ENCODE results near the gene MORN4.

Gene MORN4

GRCh38 chr10:97632949-97633884 is at the start of gene MORN4:
Gene MORN4 (minus strand): TSS chr10:97633500. CDS start chr10:97619653, 13,847 bp downstream.
- peak within 1 kb of the TSS; percentile 15 for H3K27ac ChIP-seq (ENCODE audit: low read length)
- no peaks in the 10 kb centered on the region for H3K9me3 ChIP-seq (ENCODE audit: control insufficient read depth, low read depth, low read length)
- H3K9ac ChIP-seq (ENCODE audit: low read length), result peak within 1 kb of the TSS; percentile 87
- no peaks in the 10 kb centered on the region for H3K4me1 ChIP-seq (ENCODE audit: control insufficient read depth, low read depth, low read length)
- no peaks in the 10 kb centered on the region for H3K36me3 ChIP-seq (ENCODE audit: control insufficient read depth, low read depth, low read length)
- H3K27me3 ChIP-seq (ENCODE audit: control insufficient read depth, insufficient read depth, low read length), result no peaks in the 10 kb centered on the region
- H3K4me3 ChIP-seq (ENCODE audit: low read length), result peak within 1 kb of the TSS; percentile 92

- no peaks in the 10 kb centered on the region for H3K27me3 ChIP-seq (ENCODE audit: control insufficient read depth, insufficient read depth, low read length)
- H3K9me3 ChIP-seq (ENCODE audit: control insufficient read depth, low read depth, low read length), result no peaks in the 10 kb centered on the region
- H3K36me3 ChIP-seq (ENCODE audit: control insufficient read depth, low read depth, low read length), result no peaks in the 10 kb centered on the region
- H3K4me3 ChIP-seq (ENCODE audit: low read length), result no peak overlapping the region
- no peak overlapping the region for H3K27ac ChIP-seq (ENCODE audit: low read length)
- no peaks in the 10 kb centered on the region for H3K4me1 ChIP-seq (ENCODE audit: control insufficient read depth, low read depth, low read length)
- H3K9ac ChIP-seq (ENCODE audit: low read length), result no peak overlapping the region
Measured at GRCh38 chr10:97682042-97682441, 48.7 kb upstream of the MORN4 start.

- peaks cover 16% of the 10 kb centered on the region for H3K36me3 ChIP-seq (ENCODE audit: control insufficient read depth, low read depth, low read length)
- no peak overlapping the region for H3K9ac ChIP-seq (ENCODE audit: low read length)
- no peaks in the 10 kb centered on the region for H3K4me1 ChIP-seq (ENCODE audit: control insufficient read depth, low read depth, low read length)
- no peak overlapping the region for H3K4me3 ChIP-seq (ENCODE audit: low read length)
- H3K27me3 ChIP-seq (ENCODE audit: control insufficient read depth, insufficient read depth, low read length), result no peaks in the 10 kb centered on the region
- no peak overlapping the region for H3K27ac ChIP-seq (ENCODE audit: low read length)
- no peaks in the 10 kb centered on the region for H3K9me3 ChIP-seq (ENCODE audit: control insufficient read depth, low read depth, low read length)
Measured at GRCh38 chr10:97679594-97679993, 46.3 kb upstream of the MORN4 start.

- H3K36me3 ChIP-seq (ENCODE audit: control insufficient read depth, low read depth, low read length), result peaks cover 30% of the 10 kb centered on the region
Measured at GRCh38 chr10:97676770-97677581, 43.7 kb upstream of the MORN4 start.

GRCh38 chr10:97675222-97675621 is 41.9 kb upstream of the MORN4 start:
- Histone ChIP-seq H3K9ac (ENCODE audit: low read length) (no peak overlapping the region), H3K4me1 (ENCODE audit: control insufficient read depth, low read depth, low read length) (no peaks in the 10 kb centered on the region), H3K27me3 (ENCODE audit: control insufficient read depth, insufficient read depth, low read length) (no peaks in the 10 kb centered on the region), H3K9me3 (ENCODE audit: control insufficient read depth, low read depth, low read length) (no peaks in the 10 kb centered on the region), H3K4me3 (ENCODE audit: low read length) (no peak overlapping the region), H3K36me3 (ENCODE audit: control insufficient read depth, low read depth, low read length) (peaks cover 30% of the 10 kb centered on the region), H3K27ac (ENCODE audit: low read length) (no peak overlapping the region)

More at GRCh38 chr10:97676770-97677581, 43.7 kb upstream of the MORN4 start:
- Histone ChIP-seq H3K9me3 (ENCODE audit: control insufficient read depth, low read depth, low read length) (no peaks in the 10 kb centered on the region), H3K9ac (ENCODE audit: low read length) (no peak overlapping the region), H3K4me1 (ENCODE audit: control insufficient read depth, low read depth, low read length) (no peaks in the 10 kb centered on the region), H3K27me3 (ENCODE audit: control insufficient read depth, insufficient read depth, low read length) (no peaks in the 10 kb centered on the region), H3K4me3 (ENCODE audit: low read length) (no peak overlapping the region), H3K27ac (ENCODE audit: low read length) (no peak overlapping the region)

- H3K36me3 ChIP-seq (ENCODE audit: control insufficient read depth, low read depth, low read length), result peaks cover 36% of the 10 kb centered on the region
- H3K9ac ChIP-seq (ENCODE audit: low read length), result no peak overlapping the region
- H3K4me1 ChIP-seq (ENCODE audit: control insufficient read depth, low read depth, low read length), result no peaks in the 10 kb centered on the region
Measured at GRCh38 chr10:97673736-97674525, 40.6 kb upstream of the MORN4 start.

GRCh38 chr10:97669571-97669970 is 36.3 kb upstream of the MORN4 start:
- Histone ChIP-seq H3K27ac (ENCODE audit: low read length) (no peak overlapping the region), H3K4me3 (ENCODE audit: low read length) (no peak overlapping the region), H3K4me1 (ENCODE audit: control insufficient read depth, low read depth, low read length) (no peaks in the 10 kb centered on the region), H3K36me3 (ENCODE audit: control insufficient read depth, low read depth, low read length) (peaks cover 45% of the 10 kb centered on the region), H3K9ac (ENCODE audit: low read length) (no peak overlapping the region), H3K27me3 (ENCODE audit: control insufficient read depth, insufficient read depth, low read length) (no peaks in the 10 kb centered on the region), H3K9me3 (ENCODE audit: control insufficient read depth, low read depth, low read length) (no peaks in the 10 kb centered on the region)

More at GRCh38 chr10:97673736-97674525, 40.6 kb upstream of the MORN4 start:
- no peak overlapping the region for H3K27ac ChIP-seq (ENCODE audit: low read length)
- H3K27me3 ChIP-seq (ENCODE audit: control insufficient read depth, insufficient read depth, low read length), result no peaks in the 10 kb centered on the region
- no peaks in the 10 kb centered on the region for H3K9me3 ChIP-seq (ENCODE audit: control insufficient read depth, low read depth, low read length)
- no peak overlapping the region for H3K4me3 ChIP-seq (ENCODE audit: low read length)

GRCh38 chr10:97667463-97667862 is 34.2 kb upstream of the MORN4 start:
- Histone ChIP-seq H3K27ac (ENCODE audit: low read length) (no peak overlapping the region), H3K4me3 (ENCODE audit: low read length) (no peak overlapping the region), H3K9ac (ENCODE audit: low read length) (no peak overlapping the region), H3K9me3 (ENCODE audit: control insufficient read depth, low read depth, low read length) (no peaks in the 10 kb centered on the region), H3K4me1 (ENCODE audit: control insufficient read depth, low read depth, low read length) (no peaks in the 10 kb centered on the region), H3K36me3 (ENCODE audit: control insufficient read depth, low read depth, low read length) (peaks cover 48% of the 10 kb centered on the region), H3K27me3 (ENCODE audit: control insufficient read depth, insufficient read depth, low read length) (no peaks in the 10 kb centered on the region)

GRCh38 chr10:97666992-97667391 is 33.7 kb upstream of the MORN4 start:
- Histone ChIP-seq H3K27ac (ENCODE audit: low read length) (no peak overlapping the region), H3K4me3 (ENCODE audit: low read length) (no peak overlapping the region), H3K27me3 (ENCODE audit: control insufficient read depth, insufficient read depth, low read length) (no peaks in the 10 kb centered on the region), H3K9me3 (ENCODE audit: control insufficient read depth, low read depth, low read length) (no peaks in the 10 kb centered on the region), H3K9ac (ENCODE audit: low read length) (no peak overlapping the region), H3K4me1 (ENCODE audit: control insufficient read depth, low read depth, low read length) (no peaks in the 10 kb centered on the region), H3K36me3 (ENCODE audit: control insufficient read depth, low read depth, low read length) (peaks cover 49% of the 10 kb centered on the region)

- no peak overlapping the region for H3K9ac ChIP-seq (ENCODE audit: low read length)
- H3K9me3 ChIP-seq (ENCODE audit: control insufficient read depth, low read depth, low read length), result no peaks in the 10 kb centered on the region
- peaks cover 49% of the 10 kb centered on the region for H3K36me3 ChIP-seq (ENCODE audit: control insufficient read depth, low read depth, low read length)
- H3K4me1 ChIP-seq (ENCODE audit: control insufficient read depth, low read depth, low read length), result no peaks in the 10 kb centered on the region
- H3K4me3 ChIP-seq (ENCODE audit: low read length), result no peak overlapping the region
- no peak overlapping the region for H3K27ac ChIP-seq (ENCODE audit: low read length)
- no peaks in the 10 kb centered on the region for H3K27me3 ChIP-seq (ENCODE audit: control insufficient read depth, insufficient read depth, low read length)
Measured at GRCh38 chr10:97664282-97664850, 31.1 kb upstream of the MORN4 start.

GRCh38 chr10:97659589-97659988 is 26.3 kb upstream of the MORN4 start:
- Histone ChIP-seq H3K27me3 (ENCODE audit: control insufficient read depth, insufficient read depth, low read length) (no peaks in the 10 kb centered on the region), H3K9me3 (ENCODE audit: control insufficient read depth, low read depth, low read length) (no peaks in the 10 kb centered on the region), H3K9ac (ENCODE audit: low read length) (no peak overlapping the region), H3K4me3 (ENCODE audit: low read length) (no peak overlapping the region), H3K27ac (ENCODE audit: low read length) (no peak overlapping the region), H3K4me1 (ENCODE audit: control insufficient read depth, low read depth, low read length) (no peaks in the 10 kb centered on the region), H3K36me3 (ENCODE audit: control insufficient read depth, low read depth, low read length) (peaks cover 49% of the 10 kb centered on the region)

All from iPS-18a (cell line).